LNCAP (cell line): Measurements from ENCODE around the gene GAB1.

Experiments
- TF ChIP-seq, protein P1 (sequence below): fragments of 450-650 bp; IDR thresholded peaks from 2 replicates; pipeline ENCODE4 v1.5.1; 2017; ENCODE audit warnings: mild to moderate bottlenecking

GAB1 gene

DNA sequence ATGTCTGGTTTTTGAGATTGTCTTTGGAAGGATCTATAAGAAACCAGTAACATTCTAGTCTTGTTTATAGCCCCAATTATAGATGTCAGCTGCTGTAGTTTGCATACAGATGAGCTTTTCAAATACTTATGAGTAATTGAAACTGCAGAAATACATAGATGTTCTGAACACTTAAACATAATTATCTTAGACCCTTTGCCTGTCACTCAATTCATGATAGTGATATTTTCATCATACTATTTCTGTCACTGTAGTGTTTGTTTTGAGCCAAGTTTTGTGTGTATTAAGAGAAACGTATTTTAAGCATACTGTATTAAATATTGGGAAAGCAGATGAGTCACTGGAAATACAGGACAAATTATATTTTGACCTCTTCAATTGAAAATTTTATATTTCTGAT, 107.1 kb downstream of the GAB1 start:
- TF ChIP-seq, protein P1, sequence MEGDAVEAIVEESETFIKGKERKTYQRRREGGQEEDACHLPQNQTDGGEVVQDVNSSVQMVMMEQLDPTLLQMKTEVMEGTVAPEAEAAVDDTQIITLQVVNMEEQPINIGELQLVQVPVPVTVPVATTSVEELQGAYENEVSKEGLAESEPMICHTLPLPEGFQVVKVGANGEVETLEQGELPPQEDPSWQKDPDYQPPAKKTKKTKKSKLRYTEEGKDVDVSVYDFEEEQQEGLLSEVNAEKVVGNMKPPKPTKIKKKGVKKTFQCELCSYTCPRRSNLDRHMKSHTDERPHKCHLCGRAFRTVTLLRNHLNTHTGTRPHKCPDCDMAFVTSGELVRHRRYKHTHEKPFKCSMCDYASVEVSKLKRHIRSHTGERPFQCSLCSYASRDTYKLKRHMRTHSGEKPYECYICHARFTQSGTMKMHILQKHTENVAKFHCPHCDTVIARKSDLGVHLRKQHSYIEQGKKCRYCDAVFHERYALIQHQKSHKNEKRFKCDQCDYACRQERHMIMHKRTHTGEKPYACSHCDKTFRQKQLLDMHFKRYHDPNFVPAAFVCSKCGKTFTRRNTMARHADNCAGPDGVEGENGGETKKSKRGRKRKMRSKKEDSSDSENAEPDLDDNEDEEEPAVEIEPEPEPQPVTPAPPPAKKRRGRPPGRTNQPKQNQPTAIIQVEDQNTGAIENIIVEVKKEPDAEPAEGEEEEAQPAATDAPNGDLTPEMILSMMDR = no peak

DNA sequence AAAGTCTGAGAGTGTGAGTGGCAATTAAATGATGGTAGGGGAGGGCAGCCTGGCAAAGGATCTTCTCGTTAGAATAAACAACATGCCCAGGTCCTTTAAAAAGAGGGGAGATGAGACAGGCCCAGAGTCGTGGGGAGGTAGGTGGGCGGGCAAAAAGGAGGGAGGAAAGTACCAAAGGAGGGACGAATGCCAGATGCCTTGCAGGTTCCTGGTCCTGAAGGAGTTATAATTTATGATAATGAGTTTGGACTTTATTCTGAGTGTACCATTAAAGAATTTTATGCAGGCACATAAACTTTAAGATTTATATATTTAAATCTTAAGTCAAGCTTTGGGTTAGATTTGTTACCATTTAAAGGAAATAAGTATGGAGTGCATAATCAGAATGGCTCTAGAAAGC, 114.5 kb downstream of the GAB1 start:
- TF ChIP-seq, protein P1 = no peak

DNA sequence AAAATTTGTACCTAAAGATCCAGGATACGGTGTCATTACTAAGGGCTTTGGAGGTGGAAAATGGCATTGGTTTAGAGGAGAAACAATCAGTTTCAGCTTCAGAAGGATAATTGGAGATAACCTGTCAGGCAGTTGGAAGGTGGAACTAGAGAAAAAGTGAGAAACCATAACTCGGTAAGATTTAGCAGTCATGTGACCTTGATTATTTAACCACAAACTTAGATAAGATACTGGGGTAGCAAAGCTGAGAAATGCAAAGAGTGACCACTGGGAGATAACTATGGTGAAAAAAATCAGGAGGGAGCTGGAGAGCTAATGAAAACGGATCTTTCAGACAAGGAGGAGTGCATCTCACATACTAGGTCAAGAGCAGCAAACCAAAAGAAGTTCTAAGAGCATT, 118.5 kb downstream of the GAB1 start:
- TF ChIP-seq, protein P1 = no peak

DNA sequence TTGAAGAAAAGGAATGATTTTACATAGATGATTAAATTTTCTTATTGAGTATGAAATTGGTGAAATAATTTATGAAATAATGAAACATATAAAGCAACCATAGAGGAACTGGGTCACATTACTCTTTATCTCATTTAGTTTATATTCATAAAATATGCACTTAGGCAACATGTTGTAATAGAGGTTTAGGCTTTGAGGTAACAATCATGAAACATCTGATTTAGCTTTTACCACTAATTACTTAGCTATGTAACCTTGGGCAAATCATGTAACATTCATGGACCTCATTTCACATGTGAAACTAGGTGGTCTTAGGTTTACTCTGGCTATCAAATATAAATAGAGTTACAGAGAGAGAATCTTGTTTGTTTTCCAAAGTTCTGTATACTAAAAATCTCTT, 122.3 kb downstream of the GAB1 start:
- TF ChIP-seq, protein P1 = no peak

DNA sequence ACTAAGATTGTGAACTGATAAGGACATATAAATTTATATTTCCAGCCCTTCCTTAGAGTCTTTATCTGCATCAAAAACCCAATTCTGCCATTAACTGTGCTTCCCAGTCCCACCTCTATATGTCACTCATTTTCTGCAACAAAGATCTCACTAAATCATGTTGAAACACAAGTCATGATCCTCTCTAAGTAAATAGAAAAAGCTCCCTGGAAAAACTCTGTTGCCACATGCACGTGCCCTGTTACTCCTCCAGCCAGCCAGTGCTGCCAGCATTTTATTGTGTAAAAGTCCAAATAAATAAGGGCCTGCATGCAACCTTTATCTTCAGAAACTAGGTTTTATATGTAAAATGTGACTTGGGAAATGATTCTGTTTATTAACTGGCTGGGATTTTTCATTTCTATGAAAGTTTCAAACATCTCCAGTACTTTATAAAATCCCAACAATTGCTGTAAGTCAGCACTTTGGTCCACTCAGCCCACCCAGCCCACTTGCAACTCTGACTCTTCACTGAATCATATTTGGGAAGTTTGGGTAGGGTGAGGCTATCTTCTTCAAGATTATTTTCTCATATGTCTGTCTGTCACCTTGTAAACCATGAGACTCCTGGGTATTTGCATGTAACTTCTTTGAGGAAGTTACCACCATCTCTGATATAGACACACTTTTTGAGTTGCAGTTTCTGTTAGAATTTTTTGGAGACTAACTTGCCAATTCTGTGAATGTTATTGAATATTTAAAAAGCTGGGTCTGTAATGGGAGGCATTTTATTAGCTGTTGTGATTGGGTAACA, 136.9 kb downstream of the GAB1 start:
- TF ChIP-seq, protein P1 = no peak

DNA sequence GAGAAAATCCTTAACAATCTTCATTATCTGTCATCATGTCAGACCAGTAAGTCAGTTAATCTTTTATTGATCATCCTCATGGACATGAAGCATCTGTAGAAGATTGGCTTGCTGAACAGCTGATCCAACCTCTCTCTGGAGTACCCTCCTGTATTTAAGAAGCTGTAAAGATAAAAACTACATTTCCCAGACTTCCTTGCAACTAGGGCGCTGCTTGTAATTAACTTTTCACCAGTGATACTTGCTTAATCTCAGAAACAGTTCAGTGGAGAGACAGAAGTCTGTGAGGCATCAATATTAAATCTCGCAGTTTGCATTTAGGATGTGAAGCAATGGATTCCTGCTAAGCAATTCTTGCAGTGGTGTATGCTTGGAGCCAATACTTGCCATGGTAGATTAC, 140.8 kb downstream of the GAB1 start:
- TF ChIP-seq, protein P1 = no peak

DNA sequence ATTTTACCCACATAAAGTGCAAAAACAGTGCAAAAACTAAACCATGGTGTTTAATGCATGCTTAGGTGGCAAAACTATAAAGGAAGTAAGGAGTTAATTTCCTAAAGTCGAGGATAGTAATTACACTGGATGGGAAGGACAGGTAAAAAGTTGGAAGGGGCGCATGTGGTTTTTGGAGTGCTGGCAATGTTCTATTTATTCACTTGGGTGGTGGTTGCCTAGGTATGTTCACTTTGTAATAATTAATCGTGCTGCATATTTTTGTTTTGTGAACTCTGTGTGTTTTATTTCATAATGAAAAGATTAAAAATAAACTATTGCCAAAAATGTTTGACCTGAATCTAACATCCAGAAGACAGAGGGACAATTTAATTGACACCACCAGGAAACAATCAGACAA, 144.7 kb downstream of the GAB1 start:
- TF ChIP-seq, protein P1 = no peak

DNA sequence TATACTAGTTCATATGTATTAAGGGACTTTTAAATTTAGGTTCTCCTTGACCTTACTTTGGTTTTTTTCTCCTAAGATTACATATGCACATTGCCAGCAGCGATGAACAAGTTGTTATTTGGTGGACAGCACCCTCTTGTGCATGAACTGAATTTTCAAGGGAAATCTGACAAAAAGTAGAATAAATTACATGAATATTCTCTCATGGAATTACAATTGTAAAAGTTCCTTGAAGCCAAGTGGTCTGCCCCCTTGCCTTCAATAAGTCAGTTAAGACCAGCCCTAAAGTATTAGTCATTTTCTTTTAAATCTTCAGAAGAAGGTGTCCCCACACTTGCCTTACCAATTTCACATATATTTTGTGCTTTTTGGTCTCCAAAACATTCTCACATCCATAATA, 146.2 kb downstream of the GAB1 start:
- TF ChIP-seq, protein P1 = peak; percentile 53
